Cardiac fibroblast (primary cell): ENCODE measurements around the gene IP6K1.

Experiments used
- DNase-seq, 2 donors: peaks; one replicate each; pipeline versions ENCODE4 v3.0.0 to v3.0.0-alpha.2; 2010; ENCODE audit warnings: low read depth in 2 of 2
- H3K4me3 ChIP-seq, 2 donors: replicated peaks in 1 of 2; 1 replicate in 1 of 2; 2 replicates in 1 of 2; pipeline ENCODE4 v1.5.1; 2011; ENCODE audit warnings: low read depth in 2 of 2, low read length in 2 of 2, mild to moderate bottlenecking in 2 of 2, moderate library complexity in 1 of 2
- TF ChIP-seq, protein P1 (sequence below): IDR thresholded peaks from one replicate; pipeline ENCODE4 v1.5.1; 2011; ENCODE audit warnings: low read depth, mild to moderate bottlenecking, low read length, inconsistent platforms

Gene IP6K1

GRCh38 chr3:49723628-49724551, 62.5 kb downstream of the IP6K1 start, which contains the start of gene GMPPB:
GMPPB (minus strand) TSS chr3:49723951; CDS start chr3:49723726, 225 bp downstream.
- TF ChIP-seq, protein P1, sequence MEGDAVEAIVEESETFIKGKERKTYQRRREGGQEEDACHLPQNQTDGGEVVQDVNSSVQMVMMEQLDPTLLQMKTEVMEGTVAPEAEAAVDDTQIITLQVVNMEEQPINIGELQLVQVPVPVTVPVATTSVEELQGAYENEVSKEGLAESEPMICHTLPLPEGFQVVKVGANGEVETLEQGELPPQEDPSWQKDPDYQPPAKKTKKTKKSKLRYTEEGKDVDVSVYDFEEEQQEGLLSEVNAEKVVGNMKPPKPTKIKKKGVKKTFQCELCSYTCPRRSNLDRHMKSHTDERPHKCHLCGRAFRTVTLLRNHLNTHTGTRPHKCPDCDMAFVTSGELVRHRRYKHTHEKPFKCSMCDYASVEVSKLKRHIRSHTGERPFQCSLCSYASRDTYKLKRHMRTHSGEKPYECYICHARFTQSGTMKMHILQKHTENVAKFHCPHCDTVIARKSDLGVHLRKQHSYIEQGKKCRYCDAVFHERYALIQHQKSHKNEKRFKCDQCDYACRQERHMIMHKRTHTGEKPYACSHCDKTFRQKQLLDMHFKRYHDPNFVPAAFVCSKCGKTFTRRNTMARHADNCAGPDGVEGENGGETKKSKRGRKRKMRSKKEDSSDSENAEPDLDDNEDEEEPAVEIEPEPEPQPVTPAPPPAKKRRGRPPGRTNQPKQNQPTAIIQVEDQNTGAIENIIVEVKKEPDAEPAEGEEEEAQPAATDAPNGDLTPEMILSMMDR: no peak
- peak; percentile 97 to 98 for DNase-seq

DNA sequence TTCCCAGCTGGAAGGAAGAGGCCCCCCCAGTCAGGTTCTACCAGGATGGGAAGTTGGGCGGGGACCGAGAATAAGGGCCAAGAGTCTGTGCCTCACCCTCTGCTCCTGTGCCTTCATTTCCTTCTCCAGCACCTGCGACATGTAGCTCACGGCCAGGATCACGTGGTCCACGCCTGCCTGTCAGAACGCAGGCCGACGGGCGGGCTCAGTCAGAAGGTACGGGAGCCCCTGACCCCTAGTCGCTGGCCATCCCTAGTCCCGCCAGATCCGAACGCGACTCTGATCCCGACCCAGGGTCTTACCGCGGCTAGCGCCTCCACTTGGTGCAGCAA, 63.1 kb downstream of the IP6K1 start:
- TF ChIP-seq, protein P1: no peak
- peak; percentile 45 to 48 for DNase-seq

More at GRCh38 chr3:49723628-49724551, 62.5 kb downstream of the IP6K1 start, which contains the start of gene GMPPB:
- H3K4me3 ChIP-seq: peak within 1 kb of the TSS; percentile 99

GRCh38 chr3:49722896-49723295, 63.4 kb downstream of the IP6K1 start:
- peak overlapping the region; percentile 99 for H3K4me3 ChIP-seq
- no peak for DNase-seq
- TF ChIP-seq, protein P1: no peak

More for the DNA sequence above, 63.1 kb downstream of the IP6K1 start:
- H3K4me3 ChIP-seq: peak overlapping the region; percentile 99

- no peak for DNase-seq
- TF ChIP-seq, protein P1: no peak
- H3K4me3 ChIP-seq: peak overlapping the region in 1 of 2 donors; percentile 99
Measured at GRCh38 chr3:49721896-49722781, 64.2 kb downstream of the IP6K1 start.

- TF ChIP-seq, protein P1: no peak
- DNase-seq: no peak
- H3K4me3 ChIP-seq: no peak overlapping the region
Measured at GRCh38 chr3:49721596-49721895, 64.8 kb downstream of the IP6K1 start.

GRCh38 chr3:49720855-49721595, 65.3 kb downstream of the IP6K1 start:
- no peak overlapping the region for H3K4me3 ChIP-seq
- TF ChIP-seq, protein P1: no peak
- DNase-seq: no peak
